Mammary epithelial cell (primary cell): Measurements from ENCODE around the gene ETF1.

Experiments
- EZH2 ChIP-seq: IDR thresholded peaks from 2 replicates; pipeline ENCODE4 v1.6.1; 2012; ENCODE audit warnings: low read length, inconsistent platforms, borderline replicate concordance
- TF ChIP-seq, protein P1 (sequence below), 2 donors: IDR thresholded peaks in 1 of 2; conservative IDR thresholded peaks in 1 of 2; 2 replicates each; pipeline ENCODE4 v1.5.1; 2011 to 2012; ENCODE audit warnings: inconsistent platforms in 2 of 2, low read length in 2 of 2, mild to moderate bottlenecking in 2 of 2, control low read depth in 1 of 2, low read depth in 1 of 2; ENCODE audit not compliant: insufficient read depth in 1 of 2; ENCODE audit errors: extremely low read depth in 1 of 2

DNA sequence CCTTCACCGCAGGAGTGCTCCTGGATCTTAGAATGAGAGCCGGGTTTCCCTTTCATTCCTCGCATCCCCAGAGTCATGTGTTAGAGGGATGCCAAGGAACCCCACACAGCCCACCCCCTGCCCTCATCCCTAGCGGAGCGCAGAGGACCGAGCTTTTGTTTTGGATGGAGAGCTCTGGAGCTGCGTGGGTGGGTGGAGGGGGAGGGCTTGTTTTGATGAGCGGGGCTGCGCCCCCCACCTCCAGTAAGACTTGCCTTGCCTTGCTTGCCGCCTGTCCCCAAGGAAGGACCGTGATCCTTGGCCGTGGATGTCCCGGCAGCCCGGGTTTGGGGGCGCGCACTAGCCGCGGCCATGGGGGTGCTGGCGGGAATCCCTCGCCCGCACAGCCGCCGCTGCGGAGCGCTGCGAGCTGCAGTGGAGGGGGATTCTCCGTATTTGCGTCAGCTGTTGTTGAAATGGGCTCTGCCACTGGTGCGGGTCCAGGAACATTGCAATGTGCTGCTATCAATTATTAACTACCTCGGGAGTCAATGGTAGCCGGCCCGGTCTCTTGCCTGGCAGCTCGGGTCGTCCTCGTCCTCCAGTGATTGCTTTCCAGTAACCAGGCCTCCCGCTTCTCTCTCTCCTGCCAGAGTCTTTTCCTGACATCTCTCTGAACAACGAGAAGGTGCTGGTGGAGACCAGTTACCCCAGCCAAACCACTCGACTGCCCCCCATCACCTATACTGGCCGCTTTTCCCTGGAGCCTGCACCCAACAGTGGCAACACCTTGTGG, 76.7 kb downstream of the ETF1 start:
- no peak for TF ChIP-seq EZH2
- TF ChIP-seq, protein P1, sequence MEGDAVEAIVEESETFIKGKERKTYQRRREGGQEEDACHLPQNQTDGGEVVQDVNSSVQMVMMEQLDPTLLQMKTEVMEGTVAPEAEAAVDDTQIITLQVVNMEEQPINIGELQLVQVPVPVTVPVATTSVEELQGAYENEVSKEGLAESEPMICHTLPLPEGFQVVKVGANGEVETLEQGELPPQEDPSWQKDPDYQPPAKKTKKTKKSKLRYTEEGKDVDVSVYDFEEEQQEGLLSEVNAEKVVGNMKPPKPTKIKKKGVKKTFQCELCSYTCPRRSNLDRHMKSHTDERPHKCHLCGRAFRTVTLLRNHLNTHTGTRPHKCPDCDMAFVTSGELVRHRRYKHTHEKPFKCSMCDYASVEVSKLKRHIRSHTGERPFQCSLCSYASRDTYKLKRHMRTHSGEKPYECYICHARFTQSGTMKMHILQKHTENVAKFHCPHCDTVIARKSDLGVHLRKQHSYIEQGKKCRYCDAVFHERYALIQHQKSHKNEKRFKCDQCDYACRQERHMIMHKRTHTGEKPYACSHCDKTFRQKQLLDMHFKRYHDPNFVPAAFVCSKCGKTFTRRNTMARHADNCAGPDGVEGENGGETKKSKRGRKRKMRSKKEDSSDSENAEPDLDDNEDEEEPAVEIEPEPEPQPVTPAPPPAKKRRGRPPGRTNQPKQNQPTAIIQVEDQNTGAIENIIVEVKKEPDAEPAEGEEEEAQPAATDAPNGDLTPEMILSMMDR (conservative IDR thresholded peaks at IDR 0.05 in 1 of 2, IDR thresholded peaks at IDR 0.05 in 1 of 2; ENCODE audit: extremely low read depth in 1 of 2, insufficient read depth in 1 of 2, low read depth in 1 of 2, low read length in 2 of 2) = no peak
